SU-DHL-6 (cell line): ENCODE results near the gene SLC41A1.

Experiments
- H2AFZ ChIP-seq: fragments of 200-600 bp; sonication (generic); 2 replicates; pipeline ENCODE4 v1.6.1; 2014; ENCODE audit warnings: low read depth, mild to moderate bottlenecking, moderate library complexity, mixed read lengths, antibody characterized with exemption, low read length; ENCODE audit not compliant: severe bottlenecking
- H3F3A ChIP-seq: fragments of 200-600 bp; shearing (Covaris generic); 2 replicates; pipeline ENCODE4 v1.6.0; 2016; ENCODE audit warnings: antibody characterized with exemption, mild to moderate bottlenecking; ENCODE audit not compliant: insufficient read depth
- H3K27ac ChIP-seq: fragments of 200-600 bp; sonication (generic); 2 replicates; pipeline ENCODE4 v1.5.1; 2016; ENCODE audit warnings: low read depth, mild to moderate bottlenecking, low read length, moderate library complexity, mixed read lengths
- H3K27me3 ChIP-seq: fragments of 200-600 bp; sonication (generic), shearing (Covaris generic); 2 replicates; pipeline ENCODE4 v1.6.0; 2014; ENCODE audit warnings: mild to moderate bottlenecking, low read length
- H3K36me3 ChIP-seq: fragments of 200-600 bp; sonication (generic); 2 replicates; pipeline ENCODE4 v1.6.1; 2014; ENCODE audit warnings: mild to moderate bottlenecking, low read length, mixed read lengths
- H3K4me2 ChIP-seq: fragments of 300-600, 200-600 bp; shearing (Covaris generic), sonication (generic); 2 replicates; pipeline ENCODE4 v1.6.0; 2014; ENCODE audit warnings: low read length, low read depth, mild to moderate bottlenecking; ENCODE audit not compliant: poor library complexity, severe bottlenecking
- H3K4me3 ChIP-seq: fragments of 200-600 bp; sonication (generic); 2 replicates; pipeline ENCODE4 v1.5.1; 2014; ENCODE audit warnings: antibody characterized with exemption, low read length, mild to moderate bottlenecking, mixed read lengths; ENCODE audit not compliant: insufficient read depth, poor library complexity, severe bottlenecking
- H3K79me2 ChIP-seq: fragments of 200-600 bp; sonication (generic); 2 replicates; pipeline ENCODE4 v1.6.1; 2014; ENCODE audit warnings: mild to moderate bottlenecking, low read length, moderate library complexity; ENCODE audit not compliant: insufficient read depth
- H3K9ac ChIP-seq: fragments of 200-600 bp; sonication (generic); 2 replicates; pipeline ENCODE4 v1.7.0; 2014; ENCODE audit warnings: mild to moderate bottlenecking, low read length
- H3K9me2 ChIP-seq: fragments of 200-600 bp; sonication (generic); replicated peaks from 2 replicates; pipeline ENCODE4 v1.6.1; 2014; ENCODE audit warnings: low read length; ENCODE audit not compliant: insufficient read depth
- H3K9me3 ChIP-seq: fragments of 200-600 bp; sonication (generic); 2 replicates; pipeline ENCODE4 v1.6.1; 2014; ENCODE audit warnings: low read length, mixed read lengths; ENCODE audit not compliant: insufficient read depth
- H4K20me1 ChIP-seq: fragments of 200-600 bp; sonication (generic); 2 replicates; pipeline ENCODE4 v1.6.1; 2014; ENCODE audit warnings: low read depth, mild to moderate bottlenecking, antibody characterized with exemption, low read length, moderate library complexity, mixed read lengths
- EZH2phosphoT487 ChIP-seq: fragments of 200-600 bp; sonication (generic), shearing (Covaris generic); conservative IDR thresholded peaks from 2 replicates; pipeline ENCODE4 v1.6.1; 2018; ENCODE audit warnings: mild to moderate bottlenecking, antibody characterized with exemption, low read length, moderate library complexity, mixed read lengths
- TF ChIP-seq, protein P1 (sequence below): fragments of 200-600 bp; sonication (generic); IDR thresholded peaks from one replicate; pipeline ENCODE4 v1.5.1; 2017; ENCODE audit warnings: antibody characterized with exemption, mild to moderate bottlenecking, low read length, moderate library complexity; ENCODE audit not compliant: insufficient read depth, poor library complexity, severe bottlenecking

SLC41A1 gene

GRCh38 chr1:205798577-205798976, 14.4 kb downstream of the SLC41A1 start:
- Histone ChIP-seq H3K9ac (no peak overlapping the region), H3K27me3 (no peaks in the 10 kb centered on the region), H3F3A (peaks cover 3% of the 10 kb centered on the region; the same call in 1 of the 2 replicates), H3K4me3 (no peak overlapping the region), H3K9me3 (no peaks in the 10 kb centered on the region), H3K27ac (no peak overlapping the region), H3K36me3 (no peaks in the 10 kb centered on the region), H2AFZ (no peak overlapping the region), H3K4me2 (no peak overlapping the region), H3K9me2 (no peaks in the 10 kb centered on the region), H4K20me1 (no peaks in the 10 kb centered on the region), H3K79me2 (peaks cover 8% of the 10 kb centered on the region)
- TF ChIP-seq EZH2phosphoT487 = no peak
- TF ChIP-seq, protein P1, sequence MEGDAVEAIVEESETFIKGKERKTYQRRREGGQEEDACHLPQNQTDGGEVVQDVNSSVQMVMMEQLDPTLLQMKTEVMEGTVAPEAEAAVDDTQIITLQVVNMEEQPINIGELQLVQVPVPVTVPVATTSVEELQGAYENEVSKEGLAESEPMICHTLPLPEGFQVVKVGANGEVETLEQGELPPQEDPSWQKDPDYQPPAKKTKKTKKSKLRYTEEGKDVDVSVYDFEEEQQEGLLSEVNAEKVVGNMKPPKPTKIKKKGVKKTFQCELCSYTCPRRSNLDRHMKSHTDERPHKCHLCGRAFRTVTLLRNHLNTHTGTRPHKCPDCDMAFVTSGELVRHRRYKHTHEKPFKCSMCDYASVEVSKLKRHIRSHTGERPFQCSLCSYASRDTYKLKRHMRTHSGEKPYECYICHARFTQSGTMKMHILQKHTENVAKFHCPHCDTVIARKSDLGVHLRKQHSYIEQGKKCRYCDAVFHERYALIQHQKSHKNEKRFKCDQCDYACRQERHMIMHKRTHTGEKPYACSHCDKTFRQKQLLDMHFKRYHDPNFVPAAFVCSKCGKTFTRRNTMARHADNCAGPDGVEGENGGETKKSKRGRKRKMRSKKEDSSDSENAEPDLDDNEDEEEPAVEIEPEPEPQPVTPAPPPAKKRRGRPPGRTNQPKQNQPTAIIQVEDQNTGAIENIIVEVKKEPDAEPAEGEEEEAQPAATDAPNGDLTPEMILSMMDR = no peak

DNA sequence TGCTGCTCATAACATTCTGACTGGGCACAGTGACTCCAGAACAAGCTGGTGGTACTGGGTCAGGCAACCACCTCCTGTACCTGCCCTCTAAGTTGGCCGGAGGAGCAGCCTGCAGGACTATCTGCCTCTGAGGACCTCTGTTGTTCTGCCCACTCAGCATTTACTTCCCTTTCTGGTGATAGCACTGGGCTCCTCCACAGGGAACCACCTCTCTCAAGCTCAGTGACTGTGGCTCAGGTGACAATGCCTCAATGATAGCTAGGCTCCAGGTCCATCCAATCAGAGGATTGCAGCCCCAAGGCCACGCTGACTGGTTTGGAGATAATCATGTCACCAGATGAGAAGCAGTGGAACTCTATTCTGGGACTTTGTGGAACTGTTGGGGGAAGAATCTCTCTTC, 15.8 kb downstream of the SLC41A1 start:
- Histone ChIP-seq H2AFZ (no peak overlapping the region), H3K9ac (no peak overlapping the region), H3K27me3 (no peaks in the 10 kb centered on the region), H3K36me3 (no peaks in the 10 kb centered on the region), H3K9me2 (no peaks in the 10 kb centered on the region), H4K20me1 (no peaks in the 10 kb centered on the region), H3K4me3 (no peak overlapping the region), H3K27ac (no peak overlapping the region), H3F3A (peaks cover 3% of the 10 kb centered on the region; the same call in 1 of the 2 replicates), H3K79me2 (no peaks in the 10 kb centered on the region; the same call in 1 of the 2 replicates), H3K4me2 (no peak overlapping the region), H3K9me3 (no peaks in the 10 kb centered on the region)
- TF ChIP-seq, protein P1 = no peak
- TF ChIP-seq EZH2phosphoT487 = no peak

- Histone ChIP-seq H3K79me2 (no peaks in the 10 kb centered on the region), H3F3A (peaks cover 3% of the 10 kb centered on the region; the same call in 1 of the 2 replicates), H4K20me1 (no peaks in the 10 kb centered on the region), H3K9me2 (no peaks in the 10 kb centered on the region), H3K4me2 (peak overlapping the region; percentile 54), H2AFZ (no peak overlapping the region), H3K9me3 (no peaks in the 10 kb centered on the region), H3K27me3 (no peaks in the 10 kb centered on the region), H3K9ac (peak overlapping the region; percentile 30; the same call in 1 of the 2 replicates), H3K4me3 (peak overlapping the region; percentile 4), H3K27ac (peak overlapping the region; percentile 77), H3K36me3 (peaks cover 3% of the 10 kb centered on the region; the same call in 1 of the 2 replicates)
- TF ChIP-seq, protein P1 = no peak
- no peak for TF ChIP-seq EZH2phosphoT487
Measured at GRCh38 chr1:205794011-205794730, 18.8 kb downstream of the SLC41A1 start.
